Activated T-helper 1 cell treated with anti-CD3 and anti-CD28 coated beads, Interleukin-2, amount 50 U/mL, for 16 hours (primary cell): ENCODE results near the gene NHS.

Experiments
- DNase-seq, 2 donors: peaks; one replicate each; pipeline ENCODE4 v3.0.0-alpha.2; 2020; ENCODE audit warnings: low read depth in 1 of 2, low spot score in 1 of 2

NHS gene

GRCh38 chrX:17374619-17375366, at the start of gene NHS:
Gene NHS (plus strand): TSS chrX:17375200. CDS start chrX:17375758, 558 bp downstream.
- no peak for DNase-seq

DNA sequence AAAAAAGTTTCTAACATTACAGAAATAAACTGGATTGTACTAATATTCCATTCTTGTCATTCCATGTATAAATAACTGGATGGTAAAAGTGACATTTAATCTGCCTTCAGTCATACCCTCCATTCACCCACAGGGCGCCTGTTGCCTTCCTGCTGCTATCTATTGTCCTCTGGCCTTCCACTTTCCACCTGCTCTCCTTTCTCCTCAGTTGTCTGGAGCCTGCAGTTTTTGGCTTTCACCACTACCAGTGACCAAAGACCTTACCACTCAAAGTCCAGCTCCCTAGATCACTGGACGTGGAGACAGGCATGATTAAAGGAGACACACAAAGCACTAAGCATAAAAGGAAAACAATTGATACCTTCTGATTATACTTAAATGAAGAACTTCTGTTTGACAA, 46.2 kb upstream of the NHS start:
- no peak for DNase-seq

- DNase-seq: no peak
These were observed 38.6 kb upstream of the NHS start for GRCh38 chrX:17336377-17336776.

DNA sequence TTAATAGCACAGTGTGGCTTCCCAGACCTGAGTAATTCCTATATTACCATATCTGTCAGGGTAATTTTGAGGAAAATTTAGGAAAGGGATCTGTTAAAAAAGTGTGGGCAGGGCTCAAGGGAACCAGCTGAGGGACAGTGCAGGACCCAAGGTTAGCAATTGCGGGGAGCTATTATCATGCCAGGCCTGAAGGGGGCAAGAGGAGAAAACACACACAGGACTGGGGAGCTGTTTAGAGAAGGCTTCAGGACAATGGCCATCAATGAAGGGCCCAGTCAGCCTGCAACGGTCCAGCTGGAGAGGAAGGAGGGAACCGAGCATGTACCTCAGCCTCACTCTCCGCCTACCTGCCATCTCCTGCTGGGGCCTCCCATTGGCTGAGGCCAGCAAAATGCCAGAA, 19.0 kb upstream of the NHS start:
- no peak for DNase-seq

DNA sequence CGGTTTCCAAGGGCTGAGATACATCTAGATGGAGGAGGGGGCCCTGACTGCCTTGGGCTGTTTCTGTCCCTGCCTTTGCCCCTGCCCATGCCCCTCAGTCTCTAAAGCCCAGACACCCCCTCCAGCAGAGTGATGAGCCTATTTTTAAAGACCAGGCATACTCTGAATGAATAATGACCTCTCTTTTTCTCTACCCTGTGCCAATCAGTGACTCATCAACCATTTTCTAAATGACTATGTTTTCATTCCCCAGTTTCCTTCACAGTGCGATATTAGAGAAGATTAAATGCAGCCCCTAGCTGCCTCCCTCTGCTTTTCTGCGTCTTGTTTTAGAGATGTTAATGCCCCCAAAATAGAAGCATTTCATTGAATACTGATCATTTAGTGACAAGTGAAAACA, 15.5 kb upstream of the NHS start:
- no peak for DNase-seq

DNA sequence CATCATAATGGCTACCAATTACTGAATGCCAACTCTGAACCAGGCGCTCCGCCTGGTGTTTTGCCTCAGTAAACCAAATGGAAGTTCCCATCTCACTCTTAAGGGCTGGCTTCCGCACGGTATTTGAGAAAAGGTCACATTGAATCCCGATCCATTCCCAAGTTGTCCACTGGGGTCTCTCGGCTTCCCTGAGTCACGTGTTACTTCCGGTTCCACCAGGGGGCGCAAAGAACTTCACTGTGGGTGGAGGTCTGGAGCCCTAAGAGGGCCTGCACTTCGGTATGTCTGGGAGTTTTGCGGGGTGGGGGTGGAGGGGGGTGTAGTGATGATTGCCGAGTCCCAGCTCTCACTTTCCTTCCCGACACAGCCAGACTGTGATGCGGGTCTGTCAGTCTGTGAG, 13.4 kb upstream of the NHS start:
- no peak for DNase-seq

DNA sequence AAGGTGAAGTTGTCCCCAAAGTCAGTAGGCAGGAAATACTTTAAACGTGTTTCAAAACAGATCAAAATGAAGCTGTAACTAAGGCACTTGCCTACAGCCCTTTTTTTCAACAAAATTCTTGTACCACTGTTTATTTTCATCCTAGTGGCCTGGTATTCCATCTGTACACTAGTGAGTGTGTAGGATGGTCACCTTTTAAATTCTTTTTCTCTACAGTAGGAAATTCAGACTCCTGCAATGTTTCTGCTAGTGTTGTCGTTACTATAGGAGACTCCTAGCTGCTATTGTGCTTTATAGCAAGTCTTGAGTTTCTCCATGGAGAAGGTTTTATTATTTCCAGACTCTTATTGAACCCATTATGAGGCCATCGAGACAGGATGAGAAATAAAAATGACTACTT, 7.0 kb upstream of the NHS start:
- no peak for DNase-seq

GRCh38 chrX:17369309-17369708, 5.7 kb upstream of the NHS start:
- no peak for DNase-seq

DNA sequence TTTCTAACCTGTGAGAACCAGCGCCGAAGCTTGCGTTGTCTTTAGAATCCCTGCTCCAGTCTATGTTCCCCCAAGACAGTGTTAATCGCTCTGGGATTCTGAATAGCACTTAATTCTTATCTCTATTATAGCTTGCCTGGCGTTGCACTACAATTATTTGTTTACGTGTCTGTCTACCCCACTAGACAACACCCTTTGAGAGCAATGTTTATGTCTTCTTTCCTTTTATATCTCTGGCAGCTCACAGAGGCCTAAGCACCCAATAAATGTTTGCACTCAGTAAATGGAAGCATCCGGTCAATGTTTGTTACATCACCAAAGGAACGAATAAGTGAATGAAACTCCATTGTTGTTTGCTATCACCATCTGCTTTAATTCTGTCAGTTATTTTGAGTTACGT, 4.8 kb upstream of the NHS start:
- DNase-seq: no peak

DNA sequence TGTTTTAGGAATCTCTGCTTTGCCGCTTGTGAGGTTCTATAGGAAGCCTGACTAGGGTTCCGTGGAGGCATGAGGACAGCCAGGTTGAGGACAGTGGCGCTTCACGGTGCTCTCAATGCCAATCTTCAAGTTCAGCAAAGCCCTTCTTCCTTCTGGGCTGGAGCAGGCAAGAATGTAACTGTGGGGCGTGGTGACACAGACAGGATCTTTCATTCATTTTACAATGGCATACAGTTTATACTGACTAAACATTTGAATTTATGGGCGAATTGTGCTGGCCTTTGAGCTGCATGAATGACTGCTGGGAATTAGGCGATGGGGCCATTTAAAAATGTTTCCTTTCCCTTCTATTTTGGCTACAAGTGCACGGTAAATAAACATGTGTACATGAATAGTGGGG, 2.9 kb upstream of the NHS start:
- no peak for DNase-seq

DNA sequence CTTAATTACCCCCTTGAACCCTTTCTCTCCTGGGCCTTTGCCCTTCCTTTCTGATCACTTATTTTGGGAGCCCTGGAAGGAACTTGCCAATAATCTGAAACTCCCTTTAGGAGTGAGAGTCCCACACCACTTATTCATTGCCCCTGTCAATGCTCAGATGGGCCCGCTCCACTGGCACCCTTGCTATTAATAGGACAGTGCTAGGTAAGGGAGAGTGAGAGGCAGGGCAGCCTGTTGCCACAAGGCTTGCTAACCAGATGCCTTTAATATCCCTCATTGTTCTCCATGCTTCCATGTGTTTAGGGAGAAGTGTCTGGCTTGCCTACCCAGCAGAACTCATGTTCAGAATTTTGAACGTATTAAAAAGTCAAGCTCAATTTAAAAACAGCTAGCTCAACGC, 1.7 kb upstream of the NHS start:
- DNase-seq: no peak

DNA sequence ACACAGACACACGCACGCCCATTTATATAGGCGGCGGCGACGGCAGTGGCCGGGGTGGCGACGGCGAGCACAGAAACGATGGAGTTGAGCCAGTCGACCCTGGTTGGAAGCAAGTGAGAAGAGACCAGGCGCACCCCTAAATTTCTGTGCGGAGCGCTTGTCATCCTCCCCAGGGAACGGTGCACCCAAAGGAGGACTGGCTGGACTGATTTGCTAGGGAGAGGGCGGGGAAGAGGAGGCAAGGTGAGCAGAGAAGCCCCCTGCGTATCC, 302 bp downstream of the NHS start:
- DNase-seq: no peak

DNA sequence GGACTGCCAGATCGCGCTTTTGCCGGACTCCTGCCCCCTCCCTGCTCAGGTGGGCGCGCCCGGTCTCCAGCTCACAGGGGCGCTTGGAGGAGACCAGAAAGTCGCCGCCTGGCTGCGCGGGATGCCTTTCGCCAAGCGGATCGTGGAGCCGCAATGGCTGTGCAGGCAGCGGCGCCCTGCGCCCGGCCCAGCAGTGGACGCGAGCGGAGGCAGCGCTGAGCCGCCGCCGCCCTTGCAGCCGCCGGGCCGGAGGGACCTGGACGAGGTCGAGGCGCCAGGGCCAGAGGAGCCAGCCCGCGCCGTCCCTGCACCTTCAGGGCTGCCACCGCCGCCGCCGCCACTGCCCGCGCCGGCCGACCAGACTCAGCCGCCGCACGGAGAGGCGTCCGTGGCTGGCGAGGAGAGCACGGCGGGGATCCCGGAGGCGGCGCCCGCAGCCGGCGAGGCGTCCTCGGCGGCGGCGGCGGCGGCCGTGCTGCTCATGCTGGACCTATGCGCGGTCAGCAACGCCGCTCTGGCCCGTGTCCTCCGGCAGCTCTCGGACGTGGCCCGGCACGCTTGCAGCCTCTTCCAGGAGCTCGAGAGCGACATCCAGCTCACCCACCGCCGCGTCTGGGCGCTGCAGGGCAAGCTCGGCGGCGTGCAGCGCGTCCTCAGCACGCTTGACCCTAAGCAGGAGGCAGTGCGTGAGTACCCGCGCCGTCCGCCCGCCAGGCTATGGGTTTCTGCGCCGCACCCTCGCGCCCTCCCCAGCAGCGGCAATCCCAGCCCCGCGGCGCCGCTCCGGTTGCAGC, 834 bp downstream of the NHS start:
- DNase-seq: no peak

DNA sequence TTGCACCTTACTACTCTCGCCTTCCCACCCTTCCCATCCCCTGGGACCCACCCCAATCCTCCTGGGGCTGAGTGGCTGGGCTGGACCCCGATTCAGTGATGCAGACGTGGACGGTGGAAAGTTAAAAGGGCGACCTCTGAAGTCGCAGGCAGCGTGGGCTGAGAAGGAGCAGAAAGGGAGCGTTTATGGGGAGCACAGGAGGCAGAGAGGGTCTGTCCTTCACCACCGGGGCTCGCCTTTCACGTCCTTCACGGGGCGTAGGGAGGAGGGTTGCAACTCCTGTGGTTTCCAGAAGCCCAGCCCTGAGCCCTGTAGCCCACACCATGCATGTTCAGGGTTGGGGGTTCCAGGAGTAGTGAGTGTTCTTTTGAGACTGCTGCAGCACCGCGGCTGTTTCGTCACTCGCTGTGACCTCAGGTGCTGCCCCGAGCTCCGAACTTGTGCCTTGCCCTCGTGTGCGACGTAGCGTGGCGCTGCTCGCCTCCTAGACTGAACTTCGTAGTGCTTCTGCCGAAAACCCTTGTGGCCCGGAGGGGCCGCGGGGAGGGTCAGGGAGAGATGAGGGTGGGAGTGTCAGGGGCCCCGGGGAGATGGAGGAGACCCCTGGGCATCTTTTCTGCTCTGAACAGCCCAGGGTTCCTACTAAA, 1.6 kb downstream of the NHS start:
- DNase-seq: no peak

- DNase-seq: no peak
These were observed 2.2 kb downstream of the NHS start for GRCh38 chrX:17377091-17377717.

DNA sequence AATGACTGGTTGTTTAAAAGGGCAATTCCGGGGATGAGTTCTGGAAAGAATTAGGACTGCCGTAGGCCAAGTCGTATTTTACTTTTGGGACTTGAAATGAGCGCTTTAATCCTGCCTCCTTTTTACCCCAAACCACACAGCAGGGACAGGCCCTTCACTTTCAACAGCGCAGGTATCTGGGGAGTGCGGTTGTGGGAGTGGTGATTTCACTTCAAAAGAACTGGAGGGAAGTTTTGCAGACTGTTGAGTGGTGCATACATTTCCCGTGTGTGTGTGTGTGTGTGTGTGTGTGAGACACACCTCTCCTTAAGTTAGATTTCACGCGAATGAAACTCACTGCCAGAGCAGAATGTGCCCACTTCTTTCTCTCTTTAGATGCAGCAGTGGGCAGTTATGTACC, 2.8 kb downstream of the NHS start:
- DNase-seq: no peak

DNA sequence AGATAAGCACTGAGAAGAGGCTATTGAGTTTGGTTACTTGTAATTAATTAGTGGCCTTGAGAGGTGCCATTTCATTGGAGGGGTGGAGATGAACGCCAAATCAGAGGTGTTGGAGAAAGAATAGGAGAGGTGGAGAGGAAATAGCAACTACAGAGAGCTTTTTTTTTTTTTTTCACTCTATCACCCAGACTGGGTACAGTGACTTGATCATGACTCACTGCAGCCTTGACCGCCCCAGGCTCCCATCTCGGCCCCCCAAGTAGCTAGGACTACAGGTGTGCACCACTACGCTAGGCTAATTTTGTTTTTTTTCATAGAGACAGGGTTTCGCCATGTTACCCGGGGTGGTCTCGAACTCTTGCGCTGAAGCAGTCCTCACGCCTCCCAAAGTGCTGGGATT, 5.2 kb downstream of the NHS start:
- no peak for DNase-seq

DNA sequence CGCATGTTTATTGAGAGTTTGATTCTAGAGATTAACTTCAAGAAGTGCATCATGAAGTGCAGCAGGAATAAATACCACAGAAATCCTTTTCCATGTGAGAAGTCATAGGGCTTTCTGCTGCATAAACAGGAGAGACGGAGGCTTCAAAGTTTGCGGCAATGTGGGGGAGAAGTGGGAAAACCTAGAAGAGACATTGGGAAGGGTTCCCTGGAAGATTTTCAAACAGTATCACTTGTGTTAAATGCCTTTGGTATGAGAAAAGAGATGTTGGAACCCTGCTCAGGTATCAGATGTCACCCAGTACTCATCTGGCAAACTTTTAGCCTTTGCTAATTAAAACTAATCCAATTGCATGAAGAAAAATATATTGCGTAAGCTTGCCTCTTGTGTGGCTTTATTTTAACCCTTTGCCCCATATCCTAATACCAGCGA, 15.4 kb downstream of the NHS start:
- no peak for DNase-seq

- DNase-seq: no peak
These were observed 20.2 kb downstream of the NHS start for GRCh38 chrX:17395154-17395553.

- DNase-seq: no peak
These were observed 22.1 kb downstream of the NHS start for GRCh38 chrX:17397074-17397473.

- DNase-seq: no peak
These were observed 28.2 kb downstream of the NHS start for GRCh38 chrX:17403189-17403691.

- DNase-seq: no peak
These were observed 29.0 kb downstream of the NHS start for GRCh38 chrX:17403972-17404371.
